Adrenal gland (tissue), 12 donors: Measurements from ENCODE around the gene RACK1. TPM values are rescaled to one million over a fixed set of nuclear protein-coding genes. Genes with fewer than 3 reads are reported as not detected.

Experiments used
- DNase-seq, 7 donors: peaks; one replicate each; pipeline ENCODE4 v3.0.0-alpha.2; 2019 to 2020
- H3K27ac ChIP-seq, 5 donors: fragments of 200-600 bp; sonication (generic) in 4 of 5; 1 replicate in 3 of 5; 2 replicates in 2 of 5; pipeline versions ENCODE4 v1.5.1 to v1.8.0; 2016 to 2020; ENCODE audit warnings: mild to moderate bottlenecking in 1 of 5
- H3K27me3 ChIP-seq: fragments of 200-600 bp; 2 replicates; pipeline ENCODE4 v1.8.0; 2021
- H3K36me3 ChIP-seq, 2 donors: fragments of 200-600 bp; replicated peaks in 1 of 2; 1 replicate in 1 of 2; 2 replicates in 1 of 2; pipeline versions ENCODE4 v1.5.1 to v1.8.0; 2018 to 2022
- H3K4me1 ChIP-seq, 2 donors: fragments of 200-600 bp; replicated peaks in 1 of 2; 1 replicate in 1 of 2; 2 replicates in 1 of 2; pipeline versions ENCODE4 v1.5.1 to v1.8.0; 2018 to 2021
- H3K4me3 ChIP-seq, 4 donors: fragments of 200-600 bp; sonication (generic) in 3 of 4; one replicate each; pipeline ENCODE4 v1.5.1; 2016 to 2018
- H3K9me3 ChIP-seq, 3 donors: fragments of 200-600 bp; sonication (generic) in 1 of 3; replicated peaks in 1 of 3; 1 replicate in 2 of 3; 2 replicates in 1 of 3; pipeline versions ENCODE4 v1.5.1 to v1.8.0; 2016 to 2021
- POLR2A ChIP-seq, 2 donors: fragments of 450-650 bp; IDR thresholded peaks; one replicate each; pipeline ENCODE4 v1.6.1; 2017; ENCODE audit warnings: antibody characterized with exemption in 2 of 2, mild to moderate bottlenecking in 2 of 2, moderate library complexity in 1 of 2
- WGBS, 4 donors: extraction: QIAGEN DNeasy Blood & Tissue Kit in 2 of 4; methylation state at CpG; one replicate each; pipeline versions ENCODE4 v1.1.5 to v1.1.7; 2013 to 2017; 5-methylcytosine and 5-hydroxymethylcytosine counted together
- intact Hi-C, 2 donors: fragments of 100-400 bp; cut with DNase I; formaldehyde crosslinking; loops; one replicate each; pipeline versions ENCODE4 v1.14.1 to v1.15.0; 2022 to 2023
- polyA plus RNA-seq, 3 donors: library from polyadenylated mRNA; stranded (reverse); fragments of 200-250 nt in 2 of 3; fragments of 350-450 nt in 1 of 3; fragmentation: Illumina TruSeq in 1 of 3; extraction: RNeasy Lipid Tissue Mini Kit (QIAGEN cat#74804) in 1 of 3; gene quantifications; one replicate each; pipeline ENCODE4 v1.2.3, GENCODE V29; 2013 to 2014
- total RNA-seq, 9 donors: library from RNA; depleted of rRNA in 4 of 9; stranded (reverse); fragments of >200 nt in 4 of 9; fragments of 120-200 nt in 1 of 9; fragmentation: NEBNext Ultra II Directional in 1 of 9; extraction: Animal tissue kit (Norgen Biotek cat#: 25700) in 1 of 9; gene quantifications; one replicate each; pipeline versions ENCODE4 v1.1.0 to v1.2.4, GENCODE V29; 2013 to 2023
- TF ChIP-seq, protein P1 (sequence below), 6 experiments: fragments of 450-650 bp in 4 of 6; fragments of 200-600 bp in 2 of 6; sonication (generic) in 1 of 6; IDR thresholded peaks; 1 replicate in 5 of 6; 2 replicates in 1 of 6; pipeline versions ENCODE4 v1.5.1 to v1.8.0; 2016 to 2021; ENCODE audit warnings: antibody characterized with exemption in 6 of 6, mild to moderate bottlenecking in 2 of 6, moderate library complexity in 1 of 6
- donor health status: healthy with polysubstance abuse.
- donor health status: Bipolar disorder and iron deficiency.
- donor health status: DM: yes; HTN: yes; CAD: no.
- donor health status: DM: no; HTN: no; CAD: no.
- donor health status: DM: no; HTN: no; CAD: no.
- donor health status: DM: yes; HTN: yes; CAD: no.

Gene RACK1
- total and polyA plus RNA-seq, 12 donors, result 1,252 to 3,641 (median 2,099) TPM

- 60 to 81% (median 75%) methylated on average over 16 to 18 of the region's 18 CpGs for WGBS, 4 donors
- H3K27ac ChIP-seq, result no peak overlapping the region
- H3K27me3 ChIP-seq, result no peaks in the 10 kb centered on the region
- peaks cover 0 to 5% of the 10 kb centered on the region in 2 donors for H3K36me3 ChIP-seq
- DNase-seq, result no peak
- H3K9me3 ChIP-seq, result no peaks in the 10 kb centered on the region
- peaks cover under 1 to 5% of the 10 kb centered on the region in 2 donors for H3K4me1 ChIP-seq
- no peak overlapping the region for H3K4me3 ChIP-seq
- intact Hi-C loops, result no loop called here
- no peak for TF ChIP-seq POLR2A (IDR thresholded peaks at IDR 0.05)
- TF ChIP-seq, protein P1, sequence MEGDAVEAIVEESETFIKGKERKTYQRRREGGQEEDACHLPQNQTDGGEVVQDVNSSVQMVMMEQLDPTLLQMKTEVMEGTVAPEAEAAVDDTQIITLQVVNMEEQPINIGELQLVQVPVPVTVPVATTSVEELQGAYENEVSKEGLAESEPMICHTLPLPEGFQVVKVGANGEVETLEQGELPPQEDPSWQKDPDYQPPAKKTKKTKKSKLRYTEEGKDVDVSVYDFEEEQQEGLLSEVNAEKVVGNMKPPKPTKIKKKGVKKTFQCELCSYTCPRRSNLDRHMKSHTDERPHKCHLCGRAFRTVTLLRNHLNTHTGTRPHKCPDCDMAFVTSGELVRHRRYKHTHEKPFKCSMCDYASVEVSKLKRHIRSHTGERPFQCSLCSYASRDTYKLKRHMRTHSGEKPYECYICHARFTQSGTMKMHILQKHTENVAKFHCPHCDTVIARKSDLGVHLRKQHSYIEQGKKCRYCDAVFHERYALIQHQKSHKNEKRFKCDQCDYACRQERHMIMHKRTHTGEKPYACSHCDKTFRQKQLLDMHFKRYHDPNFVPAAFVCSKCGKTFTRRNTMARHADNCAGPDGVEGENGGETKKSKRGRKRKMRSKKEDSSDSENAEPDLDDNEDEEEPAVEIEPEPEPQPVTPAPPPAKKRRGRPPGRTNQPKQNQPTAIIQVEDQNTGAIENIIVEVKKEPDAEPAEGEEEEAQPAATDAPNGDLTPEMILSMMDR (IDR thresholded peaks at IDR 0.05), result no peak
Measured at GRCh38 chr5:181265092-181265671, 21.5 kb upstream of the RACK1 start.

DNA sequence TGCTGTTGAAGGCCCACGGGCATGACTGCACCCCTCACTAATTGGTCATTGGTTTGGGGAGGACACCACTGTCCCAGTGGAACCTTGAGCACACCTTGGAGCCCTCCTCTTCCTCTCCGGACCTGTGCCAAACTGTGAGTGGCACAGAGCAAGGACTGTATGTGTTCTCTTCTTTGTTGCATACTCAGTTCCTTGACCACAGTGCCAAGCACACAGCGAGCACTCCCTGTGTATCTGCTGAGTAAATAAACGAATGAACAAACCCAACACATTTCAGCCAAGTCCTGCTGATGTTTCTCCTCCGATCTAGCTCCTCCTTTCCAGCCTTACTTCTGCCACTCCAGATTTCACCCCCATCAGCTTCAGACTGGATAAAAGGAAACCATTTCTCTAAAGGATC is 19.9 kb upstream of the RACK1 start:
- Histone ChIP-seq H3K27me3 (no peaks in the 10 kb centered on the region), H3K27ac (no peak overlapping the region), H3K4me1 (peaks cover 16 to 21% of the 10 kb centered on the region in 2 donors), H3K36me3 (peaks cover 0 to 5% of the 10 kb centered on the region in 2 donors), H3K9me3 (no peaks in the 10 kb centered on the region), H3K4me3 (no peak overlapping the region)
- DNase-seq, result no peak
- WGBS, 4 donors, result 71 to 87% (median 84%) methylated on average over 5 of the region's 5 CpGs
- intact Hi-C loops, result loop anchor here in 1 of 2 donors (5.0 kb wide), 1 partner anchor 76 kb away; no protein-coding TSS in a partner anchor
- TF ChIP-seq, protein P1 (IDR thresholded peaks at IDR 0.05), result no peak
- no peak for TF ChIP-seq POLR2A (IDR thresholded peaks at IDR 0.05)

GRCh38 chr5:181261320-181262049 is 17.8 kb upstream of the RACK1 start:
- Histone ChIP-seq H3K4me1 (peaks cover 24 to 42% of the 10 kb centered on the region in 2 donors), H3K27me3 (no peaks in the 10 kb centered on the region), H3K9me3 (no peaks in the 10 kb centered on the region), H3K36me3 (peaks cover 0 to 10% of the 10 kb centered on the region in 2 donors), H3K4me3 (peak overlapping the region; percentile 90 to 99 (median 92)), H3K27ac (peak overlapping the region; percentile 97 to 100 (median 98))
- intact Hi-C loops, result loop anchor here in 1 of 2 donors (5.0 kb wide), 1 partner anchor 74 kb away; no protein-coding TSS in a partner anchor
- WGBS, 4 donors, result 0% methylated on average over 6 to 59 of the region's 59 CpGs
- DNase-seq, result peak; percentile 69 to 87 (median 73)
- TF ChIP-seq, protein P1 (IDR thresholded peaks at IDR 0.05), result no peak
- peak; percentile 66 to 77 for TF ChIP-seq POLR2A (IDR thresholded peaks at IDR 0.05)

- Histone ChIP-seq H3K27ac (peak within 1 kb of the TSS; percentile 97 to 100 (median 98)), H3K4me3 (peak within 1 kb of the TSS; percentile 90 to 99 (median 92)), H3K36me3 (peaks cover 0 to 10% of the 10 kb centered on the region in 2 donors), H3K4me1 (peaks cover 24 to 49% of the 10 kb centered on the region in 2 donors), H3K27me3 (no peaks in the 10 kb centered on the region), H3K9me3 (no peaks in the 10 kb centered on the region)
- peak; percentile 89 to 94 (median 90) for DNase-seq
- intact Hi-C loops, result loop anchor here in 1 of 2 donors (5.0 kb wide), 1 partner anchor 74 kb away; no protein-coding TSS in a partner anchor
- peak; percentile 86 to 91 for TF ChIP-seq POLR2A (IDR thresholded peaks at IDR 0.05)
- TF ChIP-seq, protein P1 (IDR thresholded peaks at IDR 0.05), result peak in 3 of 6 experiments; percentile 14 to 28 (median 16)
- 0 to 1% (median 0%) methylated on average over 15 to 43 of the region's 43 CpGs for WGBS, 4 donors
Measured at GRCh38 chr5:181260720-181261319, 17.1 kb upstream of the RACK1 start, which contains the start of gene TRIM52. TSS of gene TRIM52 (minus strand) at chr5:181261143. CDS start at chr5:181260813, 330 bp downstream.
